Measurements from ENCODE around the gene INHBC.
"Not testable (repeated sequence)": the region's sequence is repeated elsewhere in the genome, so short reads cannot be mapped to it uniquely, and the experiment has no call there.

The INHBC gene, protein sequence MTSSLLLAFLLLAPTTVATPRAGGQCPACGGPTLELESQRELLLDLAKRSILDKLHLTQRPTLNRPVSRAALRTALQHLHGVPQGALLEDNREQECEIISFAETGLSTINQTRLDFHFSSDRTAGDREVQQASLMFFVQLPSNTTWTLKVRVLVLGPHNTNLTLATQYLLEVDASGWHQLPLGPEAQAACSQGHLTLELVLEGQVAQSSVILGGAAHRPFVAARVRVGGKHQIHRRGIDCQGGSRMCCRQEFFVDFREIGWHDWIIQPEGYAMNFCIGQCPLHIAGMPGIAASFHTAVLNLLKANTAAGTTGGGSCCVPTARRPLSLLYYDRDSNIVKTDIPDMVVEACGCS

DNA sequence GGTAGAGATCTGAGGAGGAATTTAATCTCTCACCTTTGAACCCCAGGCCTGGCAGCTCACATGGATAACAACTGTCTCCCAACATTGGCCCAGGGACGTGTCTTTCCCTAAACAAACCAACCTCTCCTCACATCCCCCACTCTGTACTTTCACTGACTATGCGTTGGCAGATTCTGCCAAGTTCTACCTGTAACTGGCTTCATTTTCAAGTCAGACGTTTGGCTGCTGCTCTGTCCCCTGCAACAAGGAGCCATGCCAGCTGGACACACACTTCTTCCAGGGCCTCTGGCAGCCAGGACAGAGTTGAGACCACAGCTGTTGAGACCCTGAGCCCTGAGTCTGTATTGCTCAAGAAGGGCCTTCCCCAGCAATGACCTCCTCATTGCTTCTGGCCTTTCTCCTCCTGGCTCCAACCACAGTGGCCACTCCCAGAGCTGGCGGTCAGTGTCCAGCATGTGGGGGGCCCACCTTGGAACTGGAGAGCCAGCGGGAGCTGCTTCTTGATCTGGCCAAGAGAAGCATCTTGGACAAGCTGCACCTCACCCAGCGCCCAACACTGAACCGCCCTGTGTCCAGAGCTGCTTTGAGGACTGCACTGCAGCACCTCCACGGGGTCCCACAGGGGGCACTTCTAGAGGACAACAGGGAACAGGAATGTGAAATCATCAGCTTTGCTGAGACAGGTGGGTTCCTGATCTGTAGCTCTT, at the start of gene INHBC:
Gene INHBC (plus strand): TSS at position 268 of the 707 bp plus-strand sequence. CDS start 103 bp downstream, at position 371.
- no peak for DNase-seq

DNA sequence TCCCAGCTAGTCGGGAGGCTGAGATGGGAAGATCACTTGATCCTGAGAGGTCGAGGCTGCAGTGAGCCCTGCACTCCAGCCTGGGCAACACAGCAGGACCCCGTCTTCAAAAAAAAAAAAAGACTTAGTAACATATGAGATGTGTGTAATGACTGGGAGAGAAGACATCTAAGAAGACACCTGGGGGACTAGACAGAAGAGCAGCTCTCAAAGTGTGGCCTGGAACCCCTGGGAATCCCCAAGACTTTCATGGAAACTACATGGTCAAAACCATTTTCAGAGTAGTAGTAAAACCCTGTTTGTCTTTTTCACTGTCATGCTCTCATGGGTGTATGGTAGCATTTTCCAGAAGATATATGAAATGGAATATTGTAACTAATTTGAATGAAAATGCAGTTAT, 49.0 kb upstream of the INHBC start:
- DNase-seq = no peak

DNA sequence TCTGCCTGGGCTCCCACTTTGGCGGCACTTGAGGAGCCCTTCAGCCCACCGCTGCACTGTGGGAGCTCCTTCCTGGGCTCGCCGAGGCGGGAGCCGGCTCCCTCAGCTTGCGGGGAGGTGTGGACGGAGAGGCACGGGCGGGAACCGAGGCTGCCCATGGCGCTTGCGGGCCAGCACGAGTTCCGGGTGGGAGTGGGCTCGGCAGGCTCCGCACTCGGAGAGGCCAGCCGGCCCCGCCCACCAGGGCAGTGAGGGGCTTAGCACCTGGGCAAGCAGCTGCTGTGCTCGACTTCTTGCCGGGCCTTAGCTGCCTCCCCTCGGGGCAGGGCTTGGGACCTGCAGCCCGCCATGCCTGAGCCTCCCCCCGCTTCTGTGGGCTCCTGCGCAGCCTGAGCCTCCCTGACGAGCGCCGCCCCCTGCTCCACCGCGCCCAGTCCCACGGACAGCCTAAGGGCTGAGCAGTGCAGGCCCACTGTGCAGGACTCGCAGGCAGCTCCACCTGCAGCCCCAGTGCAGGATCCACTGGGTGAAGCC, 48.3 kb upstream of the INHBC start:
- no peak for DNase-seq

DNA sequence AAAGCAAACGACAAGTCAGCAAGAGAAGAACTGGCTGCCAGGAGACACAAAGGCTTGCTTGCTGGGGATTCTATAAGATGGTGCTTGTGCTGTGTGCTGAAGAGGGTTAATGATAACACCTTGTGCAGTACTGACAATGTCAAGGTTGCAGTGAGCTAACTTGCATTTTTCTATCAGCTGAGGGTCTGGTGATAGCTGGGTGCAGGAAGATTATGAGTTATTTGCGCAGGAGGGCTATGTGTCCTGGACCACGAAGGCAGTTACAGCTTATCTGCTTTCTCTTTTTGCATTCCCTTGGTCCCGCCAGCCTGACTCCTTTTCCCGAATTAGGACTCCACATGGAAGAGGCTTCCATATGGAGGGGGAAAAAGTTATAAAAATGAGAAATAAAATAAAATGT, 46.2 kb upstream of the INHBC start:
- DNase-seq = no peak

DNA sequence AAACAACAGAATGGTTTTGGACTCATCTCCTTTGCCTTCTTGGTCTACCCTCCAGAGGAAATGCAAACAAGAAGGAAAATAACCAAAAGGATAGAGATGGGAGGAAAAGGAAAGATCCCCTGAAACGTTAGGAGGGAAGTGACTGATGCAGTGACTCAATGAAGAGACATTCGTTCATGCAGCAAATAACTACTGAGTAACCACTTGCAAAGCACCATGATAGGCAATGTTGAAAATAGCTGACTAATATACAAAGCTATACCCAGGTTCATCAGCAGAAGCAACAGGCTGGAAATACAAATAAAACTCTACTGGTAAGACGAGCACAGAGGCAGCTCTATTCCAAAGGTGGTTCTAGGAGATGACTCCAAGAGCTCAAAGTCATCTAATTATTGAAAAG, 45.6 kb upstream of the INHBC start:
- no peak for DNase-seq

DNA sequence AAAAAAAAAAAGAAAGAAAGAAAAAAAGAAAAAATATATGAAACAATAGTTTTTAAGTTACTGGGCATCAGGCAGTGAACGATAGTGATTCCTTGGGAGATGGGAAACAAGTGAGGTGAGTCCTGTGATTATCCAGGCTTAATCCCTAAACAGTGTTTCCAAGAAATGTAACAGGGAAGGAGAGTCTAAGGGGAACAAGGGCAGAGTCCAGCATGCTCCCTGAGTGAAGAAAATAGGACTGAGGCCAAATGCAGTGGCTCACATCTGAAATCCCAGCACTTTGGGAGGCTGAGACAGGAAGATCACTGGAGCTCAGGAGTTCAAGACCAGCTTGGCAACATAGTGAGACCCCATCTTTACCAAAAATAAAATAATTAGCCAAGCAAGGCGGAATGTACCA, 44.4 kb upstream of the INHBC start:
- DNase-seq = no peak

DNA sequence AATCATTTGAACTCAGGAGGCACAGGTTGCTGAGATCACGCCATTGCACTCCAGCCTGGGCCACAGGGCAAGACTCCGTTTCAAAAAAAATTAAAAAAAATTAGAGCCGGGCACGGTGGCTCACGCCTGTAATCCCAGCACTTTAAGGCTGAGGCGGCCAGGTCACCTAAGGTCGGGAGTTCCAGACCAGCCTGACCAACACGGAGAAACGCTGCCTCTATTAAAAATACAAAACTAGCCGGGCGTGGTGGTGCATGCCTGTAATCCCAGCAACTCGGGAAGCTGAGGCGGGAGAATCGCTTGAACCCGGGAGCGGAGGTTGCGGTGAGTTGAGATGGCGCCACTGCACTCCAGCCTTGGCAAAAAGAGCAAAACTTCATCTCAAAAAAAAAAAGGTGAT, 39.5 kb upstream of the INHBC start:
- no peak for DNase-seq

DNA sequence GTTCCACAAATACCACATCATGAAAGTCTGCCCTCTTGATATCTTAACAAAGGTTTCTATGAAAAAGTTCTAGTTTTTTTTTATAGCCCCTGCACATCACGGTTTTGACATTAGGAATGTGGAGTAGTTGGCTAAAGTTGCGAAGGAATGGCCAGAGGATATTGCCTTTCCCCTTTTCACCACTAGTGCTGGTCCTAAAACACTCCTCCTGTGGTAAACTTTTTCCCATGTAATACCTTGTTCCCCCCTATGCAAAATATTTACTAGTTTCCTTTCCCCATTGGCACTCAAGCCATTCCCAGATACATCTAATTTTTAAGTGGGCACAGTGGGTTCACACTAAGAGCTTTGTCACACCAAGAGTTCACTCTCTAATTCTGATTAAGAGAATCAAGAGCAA, 37.1 kb upstream of the INHBC start:
- no peak for DNase-seq

DNA sequence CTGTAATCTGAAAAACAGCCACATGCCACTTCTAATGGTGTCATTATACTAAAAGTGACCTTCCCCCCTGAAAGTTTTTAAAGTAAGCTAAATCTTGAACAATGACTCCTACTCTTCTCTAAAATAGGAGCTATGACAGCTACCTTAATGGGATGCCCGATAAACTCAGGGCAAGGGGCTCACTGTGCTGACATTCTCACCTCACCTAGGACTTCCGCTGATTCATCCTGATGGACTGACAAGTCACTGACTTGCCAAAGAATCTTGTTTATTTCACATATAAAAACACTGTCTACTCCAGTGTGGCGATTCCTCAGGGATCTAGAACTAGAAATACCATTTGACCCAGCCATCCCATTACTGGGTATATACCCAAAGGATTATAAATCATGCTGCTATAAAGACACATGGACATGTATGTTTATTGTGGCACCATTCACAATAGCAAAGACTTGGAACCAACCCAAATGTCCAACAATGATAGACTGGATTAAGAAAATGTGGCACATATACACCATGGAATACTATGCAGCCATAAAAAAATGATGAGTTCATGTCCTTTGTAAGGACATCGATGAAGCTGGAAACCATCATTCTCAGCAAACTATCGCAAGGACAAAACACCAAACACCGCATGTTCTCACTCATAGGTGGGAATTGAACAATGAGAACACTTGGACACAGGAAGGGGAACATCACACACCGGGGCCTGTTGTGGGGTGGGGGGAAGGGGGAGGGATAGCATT, 34.7 kb upstream of the INHBC start:
- not testable (repeated sequence) for DNase-seq

DNA sequence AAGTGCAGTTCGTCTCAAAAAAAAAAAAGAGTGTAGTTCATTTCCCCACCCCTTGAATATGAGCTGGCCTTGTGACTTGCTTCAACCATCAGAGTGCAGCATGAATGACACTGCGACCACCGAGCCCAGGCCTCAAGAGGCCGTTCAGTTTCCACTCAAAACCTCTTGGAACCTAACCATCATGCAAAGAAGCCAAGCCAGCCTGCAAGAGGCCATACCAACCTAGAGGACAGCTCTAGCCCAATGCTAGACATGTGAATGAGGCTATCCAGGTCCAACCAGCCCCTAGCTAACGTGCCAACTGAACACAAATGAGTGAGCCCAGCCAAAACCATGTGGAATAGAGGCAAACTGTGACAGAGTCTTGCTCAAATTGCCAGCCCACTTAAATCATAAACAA, 33.4 kb upstream of the INHBC start:
- DNase-seq = no peak

DNA sequence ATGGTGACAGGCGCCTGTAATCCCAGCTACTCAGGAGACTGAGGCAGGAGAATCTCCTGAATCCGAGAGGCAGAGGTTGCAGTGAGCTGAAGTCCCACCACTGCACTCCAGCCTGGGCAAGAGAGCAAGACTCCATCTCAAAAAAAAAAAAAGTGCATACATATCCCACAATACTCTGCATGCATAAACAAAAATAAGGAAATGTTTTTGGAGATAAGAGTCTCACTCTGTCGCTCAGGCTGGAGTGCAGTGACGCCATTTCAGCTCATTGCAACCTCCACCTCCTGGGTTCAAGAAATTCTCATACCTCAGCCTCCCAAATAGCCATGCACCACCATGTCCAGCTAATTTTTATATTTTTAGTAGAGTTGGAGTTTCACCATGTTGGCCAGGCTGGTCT, 32.4 kb upstream of the INHBC start:
- not testable (repeated sequence) for DNase-seq

DNA sequence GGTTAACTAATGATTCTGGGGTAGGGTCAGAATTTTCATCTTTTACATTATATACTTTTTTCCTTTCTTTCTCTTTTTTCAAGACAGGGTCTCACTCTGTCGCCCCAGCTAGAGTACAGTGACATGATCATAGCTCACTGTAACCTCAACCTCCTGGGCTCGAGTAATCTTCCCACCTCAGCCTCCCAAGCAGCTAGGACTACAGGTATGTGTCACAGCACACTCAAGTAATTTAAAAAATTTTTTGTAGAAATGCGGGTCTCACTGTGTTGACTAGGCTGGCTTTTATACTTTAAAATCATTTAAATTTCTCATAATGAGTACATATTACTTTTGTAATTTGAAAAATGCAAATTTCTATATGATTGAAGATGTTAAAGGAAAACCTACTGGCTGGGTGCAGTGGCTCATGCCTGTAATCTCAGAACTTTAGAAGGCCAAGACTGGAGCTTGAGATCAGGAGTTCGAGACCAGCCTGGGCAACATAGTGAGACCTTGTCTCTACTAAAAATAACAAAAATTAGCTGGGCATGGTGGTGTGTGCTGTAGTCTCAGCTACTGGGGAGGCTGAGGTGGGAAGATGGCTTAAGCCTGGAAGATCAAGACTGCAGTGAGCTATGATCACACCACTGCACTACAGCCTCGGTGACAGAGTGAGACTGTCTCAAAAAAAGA, 29.5 kb upstream of the INHBC start:
- DNase-seq = no peak

DNA sequence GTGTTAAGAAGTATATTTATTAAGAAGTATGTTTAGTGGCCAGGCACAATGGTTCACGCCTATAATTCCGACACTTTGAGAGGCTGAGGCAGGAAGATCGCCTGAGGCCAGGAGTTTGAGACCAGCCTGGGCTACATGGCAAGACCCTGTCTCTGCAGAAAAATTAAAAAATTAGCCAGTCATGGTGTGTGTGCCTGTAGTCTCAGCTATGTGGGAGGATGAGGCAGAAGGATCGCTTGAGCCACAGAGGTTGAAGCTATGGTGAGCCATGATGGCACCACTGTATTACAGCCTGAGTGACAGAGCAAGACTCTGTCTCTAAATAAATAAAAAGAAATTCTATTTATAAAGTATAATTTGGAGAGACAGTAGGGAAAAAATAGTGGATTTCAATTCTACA, 24.1 kb upstream of the INHBC start:
- DNase-seq = no peak

DNA sequence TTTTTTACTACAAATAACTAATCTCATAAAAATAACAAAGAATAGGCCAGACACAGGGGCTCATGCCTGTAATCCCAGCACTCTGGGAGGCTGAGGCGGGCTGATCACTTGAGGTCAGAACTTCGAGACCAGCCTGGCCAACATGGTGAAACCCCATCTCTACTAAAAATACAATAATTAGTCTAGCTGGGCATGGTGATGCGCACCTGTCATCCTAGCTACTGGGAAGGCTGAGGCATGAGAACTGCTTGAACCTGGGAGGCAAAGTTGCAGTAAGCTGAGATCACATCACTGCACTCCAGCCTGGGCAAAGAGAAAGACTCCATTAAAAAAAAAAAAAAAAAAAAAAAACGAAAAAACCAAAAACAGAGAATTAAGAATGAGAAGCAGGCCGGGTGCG, 20.4 kb upstream of the INHBC start:
- DNase-seq = not testable (repeated sequence)

DNA sequence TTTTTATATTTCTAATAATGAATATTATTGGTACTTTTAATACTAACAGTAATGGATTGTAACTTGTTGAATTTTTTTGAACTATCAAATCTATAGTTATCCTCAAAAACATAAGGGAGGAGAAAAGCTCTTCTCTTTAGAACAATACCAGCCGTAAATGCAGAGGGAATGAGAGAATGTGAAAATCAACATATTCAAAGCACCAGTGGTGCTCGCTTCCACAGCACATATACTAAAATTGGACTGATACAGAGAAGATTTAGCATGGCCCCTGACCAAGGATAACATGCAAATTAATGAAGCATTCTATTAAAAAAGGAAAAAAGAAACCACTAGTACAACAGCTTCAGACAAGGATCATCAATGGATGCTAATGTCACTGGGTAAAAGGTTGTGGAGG, 19.5 kb upstream of the INHBC start:
- DNase-seq = no peak

DNA sequence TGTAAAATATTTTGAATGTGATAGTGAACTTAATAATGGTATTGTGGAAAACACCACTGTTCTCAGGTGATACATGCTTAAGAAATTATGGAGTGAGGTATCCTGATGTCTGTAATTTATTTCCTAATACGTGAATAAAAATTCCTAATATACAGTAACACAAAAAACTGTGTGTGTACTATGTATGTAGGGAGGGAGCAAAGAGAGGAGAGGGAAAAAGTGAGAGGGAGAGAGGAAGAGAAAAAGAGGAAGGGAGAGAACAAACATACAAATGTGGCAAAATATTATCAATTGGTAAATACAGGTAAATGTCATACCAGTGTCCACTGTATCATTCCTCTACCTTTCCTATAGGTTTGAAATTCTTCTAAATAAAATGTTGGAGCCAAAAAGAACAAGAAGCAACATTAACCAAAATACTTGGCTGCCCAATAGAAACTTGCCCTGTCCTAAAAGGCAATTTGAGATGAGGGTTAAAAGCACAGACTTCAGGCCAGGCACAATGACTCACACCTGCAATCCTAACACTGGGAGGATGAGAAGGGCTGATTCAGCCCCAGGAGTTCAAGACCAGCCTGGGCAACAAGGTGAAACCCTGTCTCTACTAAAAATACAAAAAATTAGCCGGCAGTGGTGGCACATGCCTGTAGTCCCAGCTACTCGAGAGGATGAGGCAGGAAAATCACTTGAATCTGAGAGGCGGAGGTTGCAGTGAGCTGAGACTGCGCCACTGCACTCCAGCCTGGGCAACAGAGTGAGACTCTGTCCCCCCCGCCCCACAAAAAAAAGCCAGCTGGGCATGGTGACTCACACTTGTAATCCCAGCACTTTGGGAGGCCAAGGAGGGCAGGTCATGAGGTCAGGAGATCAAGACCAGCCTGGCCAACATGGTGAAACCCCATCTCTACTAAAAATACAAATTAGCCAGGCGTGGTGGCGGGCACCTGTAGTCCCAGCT, 18.3 kb upstream of the INHBC start:
- no peak for DNase-seq

DNA sequence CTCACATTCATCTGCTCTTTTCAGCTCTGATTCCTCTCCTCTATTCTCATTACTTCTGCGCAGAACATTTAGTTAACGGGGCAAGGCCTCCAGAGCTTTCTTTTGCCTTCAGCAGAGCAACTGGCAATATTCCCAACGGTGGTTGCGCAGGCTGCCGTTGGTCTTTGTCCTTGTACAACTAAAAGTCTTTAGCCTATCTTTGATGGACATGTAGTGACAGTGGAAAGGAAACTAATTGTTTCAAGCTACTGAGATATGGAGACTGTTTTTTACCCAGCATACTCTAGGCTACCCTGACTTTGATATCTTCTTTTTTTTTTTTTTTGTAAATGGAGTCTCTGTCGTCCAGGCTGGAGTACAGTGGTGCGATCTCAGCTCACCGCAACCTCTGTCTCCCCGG, 16.3 kb upstream of the INHBC start:
- no peak for DNase-seq

DNA sequence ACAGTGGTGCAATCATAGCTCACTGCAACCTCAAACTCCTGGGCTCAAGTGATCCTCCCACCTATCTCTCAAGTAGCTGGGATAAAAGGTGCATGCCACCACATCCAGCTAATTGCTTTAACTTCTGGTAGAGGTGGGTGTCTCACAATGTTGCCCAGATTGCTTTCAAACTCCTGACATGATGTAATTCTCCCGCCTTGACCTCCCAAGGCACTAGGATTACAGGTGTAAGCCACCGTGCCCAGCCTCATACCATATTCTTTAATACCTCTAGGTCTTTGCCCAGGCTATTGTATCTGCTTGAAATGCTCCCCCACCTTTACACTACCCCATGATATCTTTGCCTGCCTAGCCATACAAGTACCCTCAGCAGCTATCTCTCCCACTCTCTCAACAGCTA, 15.1 kb upstream of the INHBC start:
- DNase-seq = no peak

DNA sequence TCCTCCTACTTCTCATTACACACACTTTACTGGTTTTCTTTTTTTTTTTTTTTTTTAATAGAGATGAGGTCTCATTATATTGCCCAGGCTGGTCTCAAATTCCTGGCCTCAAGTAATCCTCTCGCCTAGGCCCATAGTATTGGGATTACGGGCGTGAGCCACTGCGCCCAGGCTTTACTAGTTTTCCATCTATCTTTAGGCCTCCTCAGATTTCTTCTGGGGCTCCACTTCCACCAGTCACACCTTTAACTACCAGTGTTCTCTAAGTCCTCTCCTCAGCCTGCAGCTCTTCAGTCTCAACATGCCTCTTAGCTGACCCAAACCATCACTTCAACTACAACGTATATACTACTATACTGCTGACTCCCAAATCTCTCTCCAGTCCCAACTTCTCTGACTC, 14.1 kb upstream of the INHBC start:
- no peak for DNase-seq

DNA sequence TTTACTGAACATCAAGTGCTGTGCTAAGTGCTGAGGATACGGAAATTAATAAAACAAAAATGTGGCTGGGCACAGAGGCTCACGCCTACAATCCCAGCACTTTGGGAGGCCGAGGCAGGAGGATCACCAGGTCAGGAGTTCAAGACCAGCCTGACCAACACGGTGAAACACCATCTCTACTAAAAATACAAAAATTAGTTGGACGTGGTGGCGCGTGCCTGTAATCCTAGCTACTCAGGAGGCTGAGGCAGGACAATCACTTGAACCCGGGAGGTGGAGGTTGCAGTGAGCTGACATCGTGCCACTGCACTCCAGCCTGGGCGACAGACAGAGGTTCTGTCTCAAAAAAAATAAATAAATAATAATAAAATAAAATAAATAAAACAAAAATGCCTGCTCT, 7.6 kb upstream of the INHBC start:
- not testable (repeated sequence) for DNase-seq

DNA sequence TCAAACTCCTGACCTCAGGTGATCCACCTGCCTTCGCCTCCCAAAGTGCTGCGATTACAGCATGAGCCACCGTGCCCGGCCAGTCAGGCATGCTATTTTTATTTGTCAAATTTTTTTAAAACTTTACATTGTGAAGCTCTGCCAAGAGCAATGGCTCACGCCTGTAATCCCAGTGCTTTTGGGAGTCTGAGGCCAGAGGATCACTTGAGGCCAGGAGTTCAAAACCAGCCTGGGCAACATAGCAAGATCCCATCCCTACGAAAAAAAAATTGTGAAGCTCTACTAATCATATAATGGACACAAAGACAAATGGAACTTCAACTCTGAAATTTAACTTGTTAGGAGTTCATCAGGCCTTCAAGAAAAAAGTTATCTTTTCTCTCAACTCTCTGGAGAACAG, 5.6 kb upstream of the INHBC start:
- DNase-seq = no peak
